ENCODE results near the gene NBAS.

The NBAS gene

GRCh38 chr2:15492773-15493325, 68.3 kb downstream of the NBAS start:
- Histone ChIP-seq H3K9ac (ENCODE audit: low read length) (no peak overlapping the region), H3K27me3 (ENCODE audit: low read length) (no peaks in the 10 kb centered on the region)

DNA sequence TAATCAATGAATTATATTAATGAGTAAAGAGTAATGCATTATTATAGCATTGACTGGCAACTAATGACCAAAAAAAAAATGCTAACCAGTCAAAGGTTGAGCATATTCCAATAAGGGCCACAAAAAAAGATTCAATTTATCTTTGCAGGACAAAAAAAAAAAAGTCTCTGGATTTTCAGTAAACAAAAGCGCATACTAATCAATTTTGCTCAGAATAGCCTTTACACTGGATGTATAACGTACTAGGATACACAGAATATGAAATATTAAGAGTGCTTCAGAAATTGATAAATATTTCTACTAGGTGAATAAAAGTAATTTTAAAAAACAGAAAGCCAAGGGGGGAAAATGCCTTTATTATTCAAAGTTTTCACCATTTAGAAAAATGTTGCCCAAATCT, 74.4 kb downstream of the NBAS start:
- no peak overlapping the region for H3K4me2 ChIP-seq (ENCODE audit: low read depth, low read length, poor library complexity, severe bottlenecking)
- H3K9ac ChIP-seq (ENCODE audit: low read length) = no peak overlapping the region
- no peaks in the 10 kb centered on the region for H3K9me2 ChIP-seq (replicated peaks; ENCODE audit: insufficient read depth, low read length)
- no peaks in the 10 kb centered on the region for H3K79me2 ChIP-seq (ENCODE audit: insufficient read depth, low read length)
- TF ChIP-seq EZH2phosphoT487 (conservative IDR thresholded peaks at IDR 0.05; ENCODE audit: low read length) = no peak
- no peak for TF ChIP-seq CTCF (IDR thresholded peaks at IDR 0.05; ENCODE audit: insufficient read depth, low read length, poor library complexity, severe bottlenecking)
- H2AFZ ChIP-seq (ENCODE audit: low read depth, low read length, severe bottlenecking) = no peak overlapping the region
- no peak overlapping the region for H3K4me3 ChIP-seq (ENCODE audit: insufficient read depth, low read length, poor library complexity, severe bottlenecking)
- no peaks in the 10 kb centered on the region for H4K20me1 ChIP-seq (ENCODE audit: low read depth, low read length)
- H3K27ac ChIP-seq (ENCODE audit: low read depth, low read length) = no peak overlapping the region
- no peaks in the 10 kb centered on the region for H3F3A ChIP-seq (ENCODE audit: insufficient read depth)
- no peaks in the 10 kb centered on the region for H3K27me3 ChIP-seq (ENCODE audit: low read length)
- H3K9me3 ChIP-seq (ENCODE audit: insufficient read depth, low read length) = no peaks in the 10 kb centered on the region
- no peaks in the 10 kb centered on the region for H3K36me3 ChIP-seq (ENCODE audit: low read length)

More at GRCh38 chr2:15492773-15493325, 68.3 kb downstream of the NBAS start:
- no peaks in the 10 kb centered on the region for H3K9me3 ChIP-seq (ENCODE audit: insufficient read depth, low read length)
- no peak overlapping the region for H3K4me2 ChIP-seq (ENCODE audit: low read depth, low read length, poor library complexity, severe bottlenecking)
- no peak overlapping the region for H3K27ac ChIP-seq (ENCODE audit: low read depth, low read length)
- H3K4me3 ChIP-seq (ENCODE audit: insufficient read depth, low read length, poor library complexity, severe bottlenecking) = no peak overlapping the region
- H3K79me2 ChIP-seq (ENCODE audit: insufficient read depth, low read length) = no peaks in the 10 kb centered on the region
- no peaks in the 10 kb centered on the region for H4K20me1 ChIP-seq (ENCODE audit: low read depth, low read length)
- H2AFZ ChIP-seq (ENCODE audit: low read depth, low read length, severe bottlenecking) = no peak overlapping the region
- no peaks in the 10 kb centered on the region for H3K36me3 ChIP-seq (ENCODE audit: low read length)
- H3K9me2 ChIP-seq (replicated peaks; ENCODE audit: insufficient read depth, low read length) = no peaks in the 10 kb centered on the region
- TF ChIP-seq EZH2phosphoT487 (conservative IDR thresholded peaks at IDR 0.05; ENCODE audit: low read length) (no peak), CTCF (IDR thresholded peaks at IDR 0.05; ENCODE audit: insufficient read depth, low read length, poor library complexity, severe bottlenecking) (no peak)
- H3F3A ChIP-seq (ENCODE audit: insufficient read depth) = no peaks in the 10 kb centered on the region

DNA sequence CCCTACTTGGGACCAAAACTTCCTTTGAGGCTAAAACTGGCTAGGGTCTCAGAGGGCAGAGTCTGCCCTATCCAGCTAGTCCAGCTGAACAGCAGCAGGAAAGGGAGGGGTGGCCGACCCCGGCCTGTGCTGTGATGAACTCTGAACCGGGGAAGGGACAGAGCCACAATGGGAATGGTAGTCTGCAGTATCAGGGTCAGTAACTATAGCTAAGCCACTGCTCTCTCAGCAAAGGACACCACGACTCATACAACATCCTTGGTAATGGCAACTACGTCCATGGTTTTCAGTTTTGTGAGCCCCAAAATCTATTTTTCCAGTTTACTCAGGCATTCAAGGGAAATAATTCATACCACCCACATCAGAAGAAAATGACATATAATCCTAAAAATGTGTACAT, 75.2 kb downstream of the NBAS start:
- Histone ChIP-seq H3K9me3 (ENCODE audit: insufficient read depth, low read length) (no peaks in the 10 kb centered on the region), H3K27ac (ENCODE audit: low read depth, low read length) (no peak overlapping the region), H3K79me2 (ENCODE audit: insufficient read depth, low read length) (no peaks in the 10 kb centered on the region), H3K4me3 (ENCODE audit: insufficient read depth, low read length, poor library complexity, severe bottlenecking) (no peak overlapping the region), H3K4me2 (ENCODE audit: low read depth, low read length, poor library complexity, severe bottlenecking) (no peak overlapping the region), H3K27me3 (ENCODE audit: low read length) (no peaks in the 10 kb centered on the region), H3K9me2 (replicated peaks; ENCODE audit: insufficient read depth, low read length) (no peaks in the 10 kb centered on the region), H3F3A (ENCODE audit: insufficient read depth) (no peaks in the 10 kb centered on the region), H3K9ac (ENCODE audit: low read length) (no peak overlapping the region), H3K36me3 (ENCODE audit: low read length) (no peaks in the 10 kb centered on the region), H2AFZ (ENCODE audit: low read depth, low read length, severe bottlenecking) (no peak overlapping the region), H4K20me1 (ENCODE audit: low read depth, low read length) (no peaks in the 10 kb centered on the region)
- TF ChIP-seq EZH2phosphoT487 (conservative IDR thresholded peaks at IDR 0.05; ENCODE audit: low read length) (no peak), CTCF (IDR thresholded peaks at IDR 0.05; ENCODE audit: insufficient read depth, low read length, poor library complexity, severe bottlenecking) (no peak)

Measured in SU-DHL-6 (cell line).